IPS-18c (cell line): ENCODE data around the gene BABAM2.
"Not testable (repeated sequence)": the region's sequence is repeated elsewhere in the genome, so short reads cannot be mapped to it uniquely, and the experiment has no call there.

Experiments
- H3K4me3 ChIP-seq: 2 replicates; pipeline ENCODE4 v1.7.0; 2013; ENCODE audit warnings: low read depth, mild to moderate bottlenecking, low read length, moderate library complexity; ENCODE audit not compliant: insufficient read depth
- H3K9me3 ChIP-seq: one replicate; pipeline ENCODE4 v1.6.1; 2013; ENCODE audit warnings: mild to moderate bottlenecking, low read length, moderate library complexity; ENCODE audit not compliant: control insufficient read depth, insufficient read depth

BABAM2 gene

DNA sequence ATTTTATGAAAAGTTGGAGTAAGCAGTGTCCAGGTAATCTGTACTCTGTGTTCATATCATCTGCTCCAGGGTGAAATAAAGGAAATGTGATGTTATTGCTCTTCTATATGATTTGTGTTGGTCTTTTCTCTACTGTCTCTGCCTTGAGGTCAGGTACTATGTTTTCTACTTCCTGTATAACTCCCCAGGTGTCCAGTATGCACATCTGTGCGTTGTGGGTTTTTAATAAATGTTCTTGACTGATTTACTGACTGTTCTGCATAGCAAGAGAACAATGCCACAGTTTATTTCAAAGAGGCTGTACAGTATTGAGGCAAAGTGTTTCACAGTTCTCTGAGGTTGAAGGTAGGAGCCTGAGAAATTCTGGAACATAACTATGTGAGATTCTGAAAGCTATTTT, 89.7 kb downstream of the BABAM2 start:
- Histone ChIP-seq H3K4me3 (no peak overlapping the region), H3K9me3 (no peaks in the 10 kb centered on the region)

DNA sequence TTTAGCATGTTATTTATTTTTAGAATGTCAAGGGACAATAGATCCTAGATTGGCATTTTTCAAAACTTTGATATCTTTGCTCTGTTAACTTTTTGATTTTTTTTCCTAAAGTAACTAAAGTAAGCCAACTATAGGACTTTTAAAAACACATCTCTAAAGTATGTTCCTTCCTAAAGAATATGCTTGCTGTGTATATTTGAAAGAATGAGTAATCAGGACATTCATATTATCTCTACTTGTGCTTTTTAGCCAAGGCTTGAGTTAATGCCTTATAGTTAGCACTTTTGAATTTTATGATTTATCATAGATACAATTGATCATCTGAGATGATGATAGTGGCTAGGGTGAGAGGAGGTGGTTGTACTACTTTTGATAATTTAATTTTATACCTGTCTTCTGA, 93.6 kb downstream of the BABAM2 start:
- Histone ChIP-seq H3K4me3 (no peak overlapping the region), H3K9me3 (no peaks in the 10 kb centered on the region)

DNA sequence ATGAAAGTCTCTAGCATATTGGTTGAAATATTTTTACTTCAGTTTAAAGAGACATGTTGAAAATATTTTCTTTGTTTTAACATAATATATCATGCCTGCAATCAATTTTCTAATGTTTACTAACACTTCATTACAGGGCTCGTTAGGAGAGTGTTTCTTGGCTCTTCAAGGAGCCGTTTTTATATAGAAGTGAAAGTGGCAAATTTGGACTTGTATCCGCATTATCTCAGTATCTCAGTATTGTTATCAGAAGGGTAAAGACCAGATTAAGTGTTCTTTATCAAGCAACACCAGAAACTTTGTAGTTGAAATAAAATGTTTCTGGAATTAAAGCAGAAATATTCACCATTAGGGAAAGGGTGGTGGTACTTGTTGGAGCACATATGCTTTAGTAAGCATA, 97.8 kb downstream of the BABAM2 start:
- H3K9me3 ChIP-seq: no peaks in the 10 kb centered on the region
- H3K4me3 ChIP-seq: no peak overlapping the region

DNA sequence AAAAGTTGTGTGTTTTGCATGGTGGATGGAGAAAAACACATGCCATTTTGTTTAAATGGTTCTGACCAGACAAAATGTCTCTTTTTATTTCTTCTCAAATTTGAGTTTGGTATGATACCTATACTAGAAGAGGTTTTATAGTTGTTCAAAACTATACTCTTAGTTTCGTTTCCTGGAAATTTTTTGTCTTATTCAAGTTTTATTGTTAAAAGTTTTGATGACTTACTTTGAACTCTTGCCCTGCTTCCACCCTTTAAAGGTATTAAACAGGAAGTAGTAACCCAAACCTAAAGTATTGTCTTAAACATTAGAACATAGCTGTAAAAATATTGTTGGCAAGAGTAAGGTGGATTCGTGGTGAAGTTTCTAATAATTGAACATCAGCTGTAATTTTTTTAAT, 98.2 kb downstream of the BABAM2 start:
- Histone ChIP-seq H3K9me3 (no peaks in the 10 kb centered on the region), H3K4me3 (no peak overlapping the region)

DNA sequence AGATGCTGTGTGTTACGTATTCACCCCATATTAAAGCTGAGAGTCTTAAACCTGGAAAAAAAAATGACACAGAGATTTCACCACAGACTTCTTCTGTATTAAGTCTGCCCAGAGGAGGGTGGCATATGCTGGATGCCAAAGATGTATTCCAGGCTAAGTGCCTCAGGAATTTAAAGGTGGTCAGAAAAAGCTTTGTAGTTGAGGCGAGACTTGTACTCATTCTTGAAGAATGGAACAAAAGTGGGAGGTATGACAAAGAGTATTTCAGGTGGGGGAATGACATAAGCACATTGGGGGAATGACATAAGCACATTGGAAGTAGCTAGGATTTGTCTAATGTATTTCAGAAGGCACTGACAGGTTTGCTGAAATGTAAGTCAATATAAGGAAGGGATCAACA, 98.6 kb downstream of the BABAM2 start:
- Histone ChIP-seq H3K4me3 (no peak overlapping the region), H3K9me3 (no peaks in the 10 kb centered on the region)

DNA sequence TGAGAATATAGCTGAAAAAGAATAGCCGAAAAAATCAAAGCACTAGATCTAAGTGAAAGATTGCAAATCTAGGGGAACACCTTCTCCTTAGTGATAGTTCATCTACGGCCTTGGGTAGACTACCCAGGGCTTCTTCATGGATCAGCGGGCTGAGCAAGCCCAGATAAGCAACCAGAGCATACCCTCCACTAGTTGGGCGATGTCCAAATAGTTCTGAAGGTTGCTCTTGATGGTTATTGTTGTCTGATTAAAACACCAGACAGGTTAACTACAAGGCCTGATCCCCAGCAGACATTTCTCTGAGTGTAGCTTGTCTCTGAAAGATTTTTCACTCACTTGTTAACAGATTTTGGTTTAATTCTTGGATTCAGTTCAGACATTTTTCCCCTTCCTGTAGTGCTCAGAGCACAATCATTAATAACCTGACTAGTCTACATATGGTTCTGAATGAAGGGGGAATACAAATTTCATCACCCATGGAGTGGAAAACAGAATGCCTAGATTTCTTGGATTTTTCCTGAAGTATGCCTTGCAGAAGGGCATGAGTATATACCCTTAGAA, 99.6 kb downstream of the BABAM2 start:
- no peaks in the 10 kb centered on the region for H3K9me3 ChIP-seq
- H3K4me3 ChIP-seq: no peak overlapping the region

DNA sequence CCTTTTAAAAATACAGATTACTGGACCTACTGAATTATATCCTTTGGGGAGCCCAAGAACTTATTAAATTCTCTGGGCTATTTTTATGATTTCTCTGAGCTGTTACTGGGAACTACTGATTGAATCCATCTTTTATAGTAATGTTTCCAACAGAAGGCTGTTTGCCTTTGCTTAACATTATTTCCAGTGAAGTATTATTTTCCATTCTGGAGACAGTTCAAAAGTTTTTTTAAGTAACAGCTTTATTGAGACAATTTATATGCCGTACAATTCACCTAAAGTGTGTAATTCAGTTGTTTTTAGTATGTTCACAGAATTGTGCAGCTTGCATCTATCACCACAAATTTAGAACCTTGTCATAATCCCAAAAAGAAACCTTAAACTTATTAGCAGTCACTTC, 100.6 kb downstream of the BABAM2 start:
- H3K4me3 ChIP-seq: no peak overlapping the region
- H3K9me3 ChIP-seq: no peaks in the 10 kb centered on the region

DNA sequence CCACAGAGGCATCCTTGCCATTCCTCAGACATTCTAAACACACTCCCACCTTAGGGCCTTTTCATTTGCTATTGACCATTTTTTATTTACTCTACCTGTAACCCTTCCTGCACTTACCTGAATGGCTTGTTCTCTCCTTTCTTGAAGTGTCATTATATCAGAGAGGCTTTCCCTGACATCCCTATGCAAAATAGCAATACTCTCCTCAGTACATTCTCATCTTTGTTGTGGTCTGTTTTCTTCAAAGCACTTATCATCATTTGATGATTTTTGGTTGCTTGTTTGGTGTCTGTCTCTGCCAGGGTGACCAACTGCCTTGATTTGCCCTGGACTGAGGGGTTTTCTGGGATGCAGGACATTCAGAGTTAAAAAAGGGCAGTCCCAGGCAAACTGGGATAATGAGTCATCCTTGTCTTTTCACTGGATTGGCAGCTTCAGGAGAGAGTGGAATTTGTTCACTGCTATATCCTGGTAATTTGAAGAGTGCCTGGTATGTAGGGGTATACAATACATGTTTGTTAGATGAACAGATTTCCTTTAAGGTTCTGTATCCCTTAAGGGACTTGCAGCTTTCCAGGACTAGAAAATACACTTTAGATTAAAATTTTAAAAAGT, 102.4 kb downstream of the BABAM2 start:
- no peak overlapping the region for H3K4me3 ChIP-seq

DNA sequence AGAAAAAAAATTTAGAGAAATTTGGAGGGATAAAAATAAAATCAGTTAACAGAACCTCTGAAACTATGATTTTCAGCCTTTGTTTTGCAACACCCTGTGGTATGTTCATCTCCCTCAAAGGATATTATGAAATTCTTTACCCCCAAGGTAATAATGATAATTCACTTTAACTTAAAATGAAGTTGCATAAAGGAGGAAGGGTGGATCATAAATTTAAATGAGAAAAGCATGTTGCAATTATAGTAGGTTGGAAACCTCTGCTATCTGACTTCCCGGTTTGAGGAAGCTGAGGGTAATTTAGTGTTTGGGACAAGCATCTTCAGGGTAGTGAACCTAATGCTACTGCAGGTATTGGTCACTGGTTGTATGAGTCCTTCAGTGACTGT, 102.9 kb downstream of the BABAM2 start:
- H3K4me3 ChIP-seq: no peak overlapping the region
- H3K9me3 ChIP-seq: no peaks in the 10 kb centered on the region

More for the DNA sequence above, 102.4 kb downstream of the BABAM2 start:
- H3K9me3 ChIP-seq: no peaks in the 10 kb centered on the region

DNA sequence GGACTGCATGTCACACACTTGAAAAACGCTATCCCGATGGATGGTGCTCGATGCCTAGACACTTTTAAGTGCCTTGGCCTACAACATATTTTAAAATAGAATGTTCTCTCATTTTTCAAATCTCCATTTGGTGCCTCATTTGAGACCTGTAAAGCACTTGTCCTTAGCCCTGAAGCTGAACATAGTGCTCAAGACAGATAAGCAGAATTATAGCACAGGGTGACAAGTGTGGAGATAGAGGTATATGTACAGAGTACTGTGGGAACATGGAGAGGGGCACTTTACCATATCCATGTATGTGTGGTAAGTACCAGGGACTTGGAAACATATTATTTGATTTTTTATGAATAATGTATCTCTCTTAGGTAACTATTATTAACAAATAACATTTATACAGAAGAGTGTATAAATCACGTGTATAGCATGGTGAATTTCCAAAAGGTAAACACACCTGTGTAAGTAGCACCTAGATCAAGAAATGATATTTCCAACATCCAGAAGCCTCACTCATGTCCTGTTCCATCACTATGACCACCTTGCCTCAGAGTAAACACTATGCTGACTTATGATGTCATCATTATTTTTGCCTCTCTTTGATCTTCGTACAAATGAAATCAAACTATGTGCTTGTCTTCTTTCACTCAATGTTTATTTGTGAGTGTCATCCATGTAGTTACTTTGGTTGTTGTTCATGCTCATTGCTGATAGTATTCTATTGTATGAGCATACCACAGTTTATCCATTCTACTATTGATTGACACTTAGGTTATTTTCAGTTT, 103.6 kb downstream of the BABAM2 start:
- H3K9me3 ChIP-seq: no peaks in the 10 kb centered on the region
- no peak overlapping the region for H3K4me3 ChIP-seq

DNA sequence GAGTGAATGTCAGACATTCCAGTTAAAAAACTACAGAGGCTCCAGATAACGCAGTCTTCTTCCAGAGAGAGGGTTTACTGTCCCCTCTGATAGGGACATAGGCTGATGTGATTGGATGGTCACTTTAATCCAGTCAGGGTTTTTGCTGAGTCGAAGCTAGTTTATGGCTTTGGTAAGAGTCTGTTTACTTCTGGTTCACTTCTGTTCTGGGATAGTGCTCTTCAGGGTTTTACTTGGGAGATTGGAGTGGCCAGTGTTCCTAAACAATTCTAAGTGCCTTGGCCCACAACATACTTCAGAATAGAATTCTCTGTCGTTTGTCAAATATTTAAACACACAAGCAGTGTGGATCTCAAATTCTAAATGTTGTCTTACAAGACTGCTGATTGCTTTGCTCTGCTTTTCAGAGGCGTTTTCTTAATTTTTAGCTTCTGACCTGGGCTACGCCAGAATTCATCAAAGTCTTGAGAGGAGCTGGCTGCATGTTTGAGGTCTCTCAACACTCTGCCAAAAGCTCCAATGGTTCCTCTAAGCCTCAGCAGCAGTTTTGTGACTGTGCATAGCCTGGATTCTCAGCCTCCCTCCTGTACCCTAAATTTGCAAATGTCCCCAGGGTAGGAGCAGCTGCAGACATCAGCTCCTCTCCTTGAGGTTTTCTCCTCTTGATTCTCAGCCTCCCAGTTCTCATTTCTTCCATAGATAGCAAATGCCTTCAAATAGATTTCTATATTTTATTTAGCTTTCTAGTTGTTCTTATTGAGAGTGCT, 105.8 kb downstream of the BABAM2 start:
- Histone ChIP-seq H3K9me3 (no peaks in the 10 kb centered on the region), H3K4me3 (no peak overlapping the region)

DNA sequence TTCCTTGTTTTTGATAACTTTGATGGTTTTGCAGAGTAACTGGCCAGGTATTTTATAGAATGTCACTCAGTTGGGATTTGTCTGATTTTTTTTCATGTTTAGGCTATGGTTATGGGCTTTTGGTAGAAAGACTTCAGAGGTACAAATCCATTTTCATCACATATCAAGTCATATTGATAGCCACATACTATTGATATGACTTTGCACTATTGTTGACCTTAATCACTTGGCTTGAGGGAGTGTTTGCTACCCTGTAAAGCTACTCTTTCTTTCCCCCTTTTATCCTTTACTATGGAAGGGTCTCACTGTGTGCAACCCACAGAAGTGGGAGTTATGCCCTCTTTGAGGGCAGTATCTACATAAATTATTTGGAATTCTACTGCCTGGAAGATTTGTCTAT, 109.8 kb downstream of the BABAM2 start:
- Histone ChIP-seq H3K4me3 (no peak overlapping the region), H3K9me3 (no peaks in the 10 kb centered on the region)

DNA sequence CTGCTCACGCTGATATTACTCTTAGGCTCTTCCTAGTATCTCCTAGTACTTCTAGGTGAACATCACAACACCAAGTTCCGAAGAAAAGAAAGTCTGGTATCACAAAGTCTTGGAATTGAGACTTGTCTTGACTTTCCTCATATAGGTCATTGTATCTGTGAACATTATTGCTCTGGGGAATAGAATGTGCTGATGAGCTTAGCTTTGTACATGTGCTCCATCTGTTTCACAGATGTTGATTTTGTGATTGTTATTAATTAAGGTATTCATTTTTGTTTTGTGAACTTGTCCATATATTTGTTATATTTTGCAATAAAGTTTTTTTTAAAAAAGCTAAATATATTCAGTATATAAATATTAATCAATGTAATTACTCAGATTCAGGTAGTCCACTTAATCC, 111.7 kb downstream of the BABAM2 start:
- H3K4me3 ChIP-seq: no peak overlapping the region
- H3K9me3 ChIP-seq: no peaks in the 10 kb centered on the region

DNA sequence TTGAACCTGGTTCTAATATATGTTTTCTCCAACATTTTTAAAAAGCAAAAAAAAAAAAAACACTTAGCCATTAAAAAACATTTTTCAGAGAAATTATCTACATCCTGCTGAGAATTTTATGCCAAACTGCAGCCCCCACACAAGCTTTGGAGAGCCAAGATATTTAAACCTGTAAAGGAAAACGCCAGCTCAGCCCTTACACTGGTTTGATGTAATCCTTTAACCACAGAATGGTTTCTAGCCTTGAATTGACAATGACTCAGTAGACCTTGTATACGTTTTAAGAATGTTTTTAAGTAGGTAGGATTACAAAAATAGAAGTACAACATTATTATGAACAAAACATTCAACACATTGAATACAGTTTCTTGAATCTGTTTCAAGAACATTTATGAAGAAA, 113.6 kb downstream of the BABAM2 start:
- Histone ChIP-seq H3K4me3 (no peak overlapping the region), H3K9me3 (no peaks in the 10 kb centered on the region)

DNA sequence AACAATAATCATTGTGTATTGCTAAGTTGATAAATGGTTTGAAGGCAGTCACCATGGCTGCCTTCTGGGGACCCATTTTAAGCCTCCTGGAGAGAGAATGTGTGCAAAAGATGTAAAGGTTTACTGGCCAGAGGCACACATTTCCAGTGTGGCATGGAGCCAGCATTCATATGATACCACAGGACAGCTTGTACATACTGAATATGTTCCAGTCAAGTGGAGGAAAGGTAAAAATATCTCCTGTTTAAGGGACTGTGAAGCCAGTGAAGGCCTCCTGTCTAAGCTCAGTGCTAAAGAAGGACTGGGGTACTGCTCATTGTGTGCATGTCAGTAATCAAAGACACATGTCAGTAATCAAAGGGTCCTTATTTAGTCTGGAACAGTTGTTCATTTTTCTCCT, 119.2 kb downstream of the BABAM2 start:
- Histone ChIP-seq H3K4me3 (no peak overlapping the region), H3K9me3 (no peaks in the 10 kb centered on the region)

DNA sequence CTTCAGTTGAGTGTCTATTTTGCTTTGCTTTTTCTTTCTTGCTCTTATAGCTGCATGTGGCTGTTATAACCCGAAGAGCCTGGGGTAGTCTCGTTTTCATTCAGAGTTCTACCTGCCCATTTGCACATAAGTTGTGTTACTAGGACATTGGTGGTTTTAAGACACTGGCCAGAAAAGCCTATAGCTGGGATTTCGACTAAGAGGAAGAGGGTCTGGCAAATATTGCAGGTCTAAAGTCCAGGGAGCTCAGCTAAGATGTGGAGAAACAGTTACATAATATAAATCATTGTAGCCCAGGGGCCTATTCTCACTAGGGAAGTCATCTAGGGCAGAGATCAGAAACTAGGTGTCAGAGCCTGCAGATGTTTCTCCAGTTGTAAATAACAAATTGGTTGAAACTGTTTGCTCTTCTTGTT, 120.8 kb downstream of the BABAM2 start:
- Histone ChIP-seq H3K4me3 (no peak overlapping the region), H3K9me3 (no peaks in the 10 kb centered on the region)

DNA sequence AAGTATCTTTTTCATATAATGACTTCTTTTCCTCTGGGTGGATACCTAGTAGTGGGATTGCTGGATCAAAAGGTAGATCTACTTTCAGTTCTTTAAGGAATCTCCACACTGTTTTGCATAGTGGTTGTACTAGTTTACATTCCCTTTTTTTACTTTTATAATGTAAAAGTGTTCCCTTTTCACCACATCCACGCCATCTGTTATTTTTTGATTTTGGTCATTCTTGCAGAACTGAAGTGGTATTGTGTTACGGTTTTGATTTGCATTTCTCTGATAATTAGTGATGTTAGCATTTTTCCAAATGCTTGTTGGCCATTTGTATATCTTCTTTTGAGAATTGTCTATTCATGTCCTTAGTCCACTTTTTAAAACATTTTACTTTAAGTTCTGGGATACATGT, 127.9 kb downstream of the BABAM2 start:
- H3K4me3 ChIP-seq, H3K9me3 ChIP-seq: not testable (repeated sequence)

DNA sequence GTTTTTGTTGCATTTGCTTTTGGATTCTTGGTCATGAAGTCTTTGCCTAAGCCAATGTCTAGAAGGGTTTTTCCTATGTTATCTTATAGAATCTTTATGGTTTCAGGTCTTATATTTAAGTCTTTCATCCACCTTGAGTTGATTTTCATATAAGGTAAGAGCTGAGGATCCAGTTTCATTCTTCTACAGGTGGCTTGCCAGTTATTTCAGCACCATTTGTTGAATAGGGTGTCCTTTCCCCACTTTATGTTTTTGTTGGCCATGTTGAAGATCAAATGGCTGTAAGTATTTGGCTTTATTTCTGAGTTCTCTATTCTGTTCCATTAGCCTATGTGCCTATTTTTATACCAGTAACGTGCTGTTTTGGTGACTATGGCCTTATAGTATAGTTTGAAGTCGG, 129.0 kb downstream of the BABAM2 start:
- not testable (repeated sequence) for H3K9me3 ChIP-seq, H3K4me3 ChIP-seq
